Amniotic epithelial cell (primary cell): ENCODE data around the gene FRYL.

Experiments
- DNase-seq: peaks from one replicate; pipeline ENCODE4 v3.0.0-alpha.2; 2010; ENCODE audit warnings: low read depth

FRYL gene

DNA sequence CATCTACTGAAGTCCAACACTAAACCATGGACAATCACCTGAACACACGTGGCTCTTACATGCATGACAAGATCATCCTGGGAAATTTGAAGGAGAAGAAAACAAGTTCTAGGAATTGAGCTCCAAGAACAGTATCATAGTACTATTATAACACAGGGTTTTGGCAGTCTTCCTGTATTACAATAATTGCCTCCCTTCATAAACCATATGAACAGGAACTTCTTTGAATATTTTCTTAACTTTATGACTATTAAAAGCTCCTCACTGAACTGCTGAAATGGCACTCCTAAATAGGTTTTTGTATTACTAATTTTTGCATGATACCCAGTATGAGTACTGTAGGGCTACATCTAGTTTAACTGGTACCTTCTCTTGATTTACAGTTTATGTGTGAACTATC is 160.0 kb downstream of the FRYL start:
- DNase-seq = no peak

DNA sequence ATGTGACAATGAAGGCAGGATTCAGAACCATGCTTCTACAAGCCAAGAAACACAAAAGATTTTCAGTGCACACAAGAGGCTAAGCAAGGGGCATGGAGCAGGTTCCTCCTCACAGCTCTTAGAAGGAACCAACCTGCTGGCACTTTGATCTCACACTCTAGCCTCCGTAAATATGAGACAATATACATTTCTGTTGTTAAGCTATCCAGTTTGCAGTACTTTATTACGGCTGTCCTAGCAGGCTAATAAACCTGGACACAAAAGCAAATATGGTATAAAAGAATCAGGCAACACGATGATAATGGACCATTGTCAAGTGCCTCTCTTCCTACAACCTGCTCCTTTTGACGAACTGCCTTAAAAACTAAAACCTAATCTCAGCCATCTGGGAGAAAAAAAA is 175.6 kb downstream of the FRYL start:
- DNase-seq = no peak

DNA sequence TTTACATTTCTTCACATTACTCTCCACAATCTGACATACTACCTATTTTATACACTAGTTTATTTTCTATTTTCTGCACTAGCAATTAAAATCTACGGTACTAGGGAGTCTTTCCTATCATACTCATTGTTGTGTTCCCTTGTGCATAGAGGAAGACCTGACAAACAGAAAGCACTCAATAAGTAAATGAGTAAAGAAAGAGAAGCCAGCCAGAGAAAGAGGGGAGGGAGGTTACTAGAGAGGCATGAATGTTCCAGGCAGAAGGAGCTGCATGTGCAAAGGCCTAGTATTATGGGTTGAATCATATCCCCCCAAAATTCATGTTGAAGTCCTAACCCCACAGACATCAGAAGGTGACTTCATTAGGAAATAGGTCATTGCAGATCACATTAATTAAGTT is 176.0 kb downstream of the FRYL start:
- DNase-seq = no peak

DNA sequence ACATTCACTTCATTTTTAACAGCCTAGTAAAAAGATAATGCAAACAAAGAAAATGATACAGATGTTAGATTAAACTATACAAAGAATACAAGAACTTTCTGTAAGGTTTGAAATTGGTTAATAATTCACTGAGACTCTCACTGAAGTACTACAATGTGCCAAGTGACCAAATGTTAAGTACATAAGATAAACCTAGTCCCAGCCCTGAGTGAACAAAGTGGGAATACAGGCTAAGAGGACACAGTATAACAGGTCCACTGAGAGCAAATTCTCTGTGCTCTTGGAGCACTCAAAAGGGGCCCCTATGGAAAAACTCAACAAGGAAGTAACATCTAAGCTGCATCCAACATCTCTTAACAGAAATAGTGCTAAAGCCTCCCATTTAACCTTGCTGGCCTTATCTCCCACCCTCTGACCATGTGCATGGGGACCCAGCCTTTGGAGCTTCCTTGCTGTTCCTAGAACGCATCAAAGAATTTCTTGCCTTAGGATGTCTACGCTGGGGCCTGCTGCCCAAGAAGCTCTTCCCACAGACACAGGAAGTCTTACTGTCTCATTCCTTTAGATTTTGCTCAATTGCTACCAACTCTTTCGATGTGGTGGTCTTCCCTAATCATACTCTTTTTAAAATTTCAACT is 176.6 kb downstream of the FRYL start:
- DNase-seq = no peak

DNA sequence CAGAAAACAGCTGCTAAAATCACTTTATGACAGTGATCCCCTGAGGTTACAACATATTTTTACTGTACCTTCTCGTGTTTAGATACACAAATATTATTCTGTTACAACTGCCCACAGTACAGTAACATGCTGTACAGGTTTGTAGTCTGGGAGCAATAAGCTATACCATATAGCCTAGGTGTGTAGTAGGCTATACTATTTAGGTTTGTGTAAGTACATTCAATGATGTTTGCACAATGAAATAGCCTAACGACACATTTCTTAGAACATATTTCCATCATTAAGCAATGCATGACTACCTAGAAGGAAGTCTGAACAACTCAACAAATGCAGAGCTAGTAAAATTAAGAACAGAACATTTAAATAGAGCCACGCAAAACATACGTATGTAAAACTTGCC is 177.3 kb downstream of the FRYL start:
- DNase-seq = peak; percentile 48

DNA sequence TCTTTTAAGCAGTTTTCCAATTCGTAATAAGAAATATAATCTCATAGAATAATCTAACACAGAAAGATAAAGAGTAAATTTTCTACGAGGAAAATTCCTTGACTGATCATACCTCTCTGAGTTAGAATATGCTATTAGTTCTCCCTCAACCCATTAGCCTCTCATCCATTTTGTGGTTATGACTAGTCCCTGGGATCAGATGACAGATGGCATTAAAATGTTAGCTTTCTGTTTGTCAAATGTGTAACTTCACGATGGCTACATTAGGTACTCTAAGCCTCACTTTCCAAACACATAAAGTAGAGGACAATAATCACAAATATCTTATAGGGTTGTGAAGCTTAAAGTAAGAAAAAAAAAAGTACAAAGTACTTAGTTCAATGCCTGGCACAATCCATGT is 177.9 kb downstream of the FRYL start:
- peak; percentile 70 for DNase-seq

DNA sequence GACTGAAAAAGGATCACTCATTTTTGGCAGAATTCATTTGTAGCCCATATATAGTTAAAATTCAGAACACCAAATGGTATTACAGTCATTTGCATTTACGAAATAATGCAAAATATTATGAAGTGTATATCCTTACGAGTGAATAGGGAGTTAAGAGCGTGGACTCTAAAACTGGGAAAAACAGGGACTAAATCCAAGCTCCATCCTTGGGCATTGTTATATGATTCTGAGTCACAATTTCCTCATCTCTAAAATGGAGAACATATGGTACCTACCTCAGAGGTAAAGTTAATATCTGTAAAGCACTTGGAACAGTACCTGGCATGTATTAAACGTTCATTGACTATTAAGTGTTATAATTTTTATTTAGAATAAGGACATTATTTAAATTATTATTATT is 183.7 kb downstream of the FRYL start:
- DNase-seq = no peak

DNA sequence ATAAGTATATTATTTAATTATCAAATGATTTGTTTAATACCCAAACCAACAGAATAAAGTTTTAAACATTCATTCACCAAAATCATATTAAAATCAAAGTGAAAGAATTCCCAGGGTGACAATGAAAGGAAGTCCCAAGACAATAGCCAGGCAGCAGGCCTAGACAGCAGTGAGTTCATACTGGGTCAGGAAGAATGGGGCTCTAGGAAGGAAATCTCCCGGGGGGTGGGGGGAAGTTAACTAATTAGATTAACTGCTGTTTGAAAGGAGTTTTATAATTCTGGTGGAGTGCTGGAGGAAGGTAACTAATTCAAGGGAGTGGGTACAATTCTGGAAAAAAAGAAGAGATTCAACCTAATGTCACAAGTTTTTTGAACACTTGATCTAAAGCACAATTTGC is 185.9 kb downstream of the FRYL start:
- no peak for DNase-seq

DNA sequence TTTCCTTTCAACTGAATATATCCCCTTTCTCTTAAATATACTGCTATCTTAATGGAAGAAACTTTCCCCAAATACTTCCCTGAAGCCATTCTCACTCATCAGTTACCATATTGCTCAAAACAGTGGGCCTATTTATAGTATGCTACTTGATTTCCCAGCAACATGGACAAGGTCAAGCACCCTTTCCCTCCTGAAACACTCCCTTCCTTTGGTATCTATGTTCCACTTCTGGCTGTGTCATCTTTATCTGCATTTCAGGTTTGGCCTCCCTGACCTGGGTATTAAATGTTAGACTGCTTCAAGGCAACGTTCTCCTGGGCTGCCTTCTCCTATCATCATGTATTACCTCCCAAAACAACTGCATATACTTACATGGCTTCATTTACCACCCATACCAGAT is 188.7 kb downstream of the FRYL start:
- DNase-seq = peak; percentile 2

DNA sequence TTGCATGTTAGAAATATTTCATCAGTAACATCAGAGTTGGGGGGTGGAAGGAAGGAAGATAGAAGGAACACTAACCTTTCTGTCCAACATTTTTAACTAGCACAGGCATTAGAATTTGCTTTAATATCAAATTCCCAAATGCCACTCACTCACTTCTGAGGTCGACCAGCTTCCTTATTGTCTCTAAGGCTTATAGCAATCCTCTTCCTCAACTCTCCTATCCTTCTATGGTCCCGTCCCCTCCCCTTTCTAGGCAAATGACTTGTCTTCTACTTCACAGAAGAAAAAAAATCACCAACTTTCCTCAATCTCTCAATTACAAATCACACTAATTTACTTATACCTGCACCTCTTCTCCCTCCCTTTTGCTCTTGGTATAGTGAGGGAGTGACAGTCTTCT is 189.2 kb downstream of the FRYL start:
- no peak for DNase-seq

DNA sequence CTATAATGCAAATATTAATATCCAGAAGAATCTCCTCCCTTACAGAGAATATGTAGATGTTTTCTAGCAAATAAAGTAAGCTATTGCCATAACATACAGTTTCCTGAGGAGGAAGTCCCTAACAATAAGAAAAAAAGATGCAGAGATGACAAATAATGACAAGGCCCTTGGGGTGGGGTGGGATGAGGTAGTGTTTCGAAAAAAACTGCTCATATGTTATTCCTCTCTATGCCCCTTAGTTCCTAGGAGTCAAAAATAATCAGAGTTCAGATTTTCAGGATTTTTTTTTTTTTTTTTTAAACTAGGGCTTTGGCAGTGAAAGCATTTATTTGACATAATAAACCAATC is 191.0 kb downstream of the FRYL start:
- DNase-seq = no peak

DNA sequence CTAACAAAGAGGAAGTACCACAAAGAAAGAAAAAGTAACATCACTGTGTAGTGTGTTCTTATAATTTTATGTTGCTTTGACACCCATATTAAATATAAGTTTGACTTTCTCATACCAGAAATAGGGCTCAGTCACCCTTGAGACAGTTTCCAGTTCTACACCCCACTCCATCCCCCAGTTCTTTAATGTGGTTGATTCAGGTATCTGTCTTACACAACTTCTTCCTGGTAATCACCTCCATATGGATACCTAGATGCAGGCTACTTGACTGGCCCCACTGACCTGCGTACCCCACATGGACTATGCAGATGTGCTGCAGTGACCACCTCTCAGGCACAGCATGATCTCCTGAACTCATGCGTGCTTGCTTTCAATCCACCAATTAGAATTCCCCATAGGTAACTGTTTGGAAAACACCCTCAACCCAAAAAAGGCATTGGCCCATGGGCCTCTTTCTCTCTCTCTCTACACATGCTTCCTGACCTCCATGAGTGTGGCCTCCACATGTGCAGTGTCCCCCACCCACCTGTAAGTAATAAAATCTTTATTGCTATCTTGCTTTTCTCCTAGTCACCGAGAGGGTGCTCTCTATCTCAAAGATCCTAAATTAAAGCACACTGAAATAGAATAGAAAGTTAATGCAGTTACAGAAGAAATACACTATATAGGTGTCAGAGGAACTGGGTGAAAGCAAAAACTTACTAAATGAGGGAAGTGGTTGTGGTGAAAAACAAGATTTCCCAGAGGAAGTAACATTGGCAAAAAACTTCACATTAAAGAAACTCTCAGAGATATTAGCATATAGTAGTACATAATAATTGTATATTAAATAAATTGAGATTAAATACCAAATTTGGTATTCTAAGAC is 191.6 kb downstream of the FRYL start:
- peak; percentile 1 for DNase-seq

DNA sequence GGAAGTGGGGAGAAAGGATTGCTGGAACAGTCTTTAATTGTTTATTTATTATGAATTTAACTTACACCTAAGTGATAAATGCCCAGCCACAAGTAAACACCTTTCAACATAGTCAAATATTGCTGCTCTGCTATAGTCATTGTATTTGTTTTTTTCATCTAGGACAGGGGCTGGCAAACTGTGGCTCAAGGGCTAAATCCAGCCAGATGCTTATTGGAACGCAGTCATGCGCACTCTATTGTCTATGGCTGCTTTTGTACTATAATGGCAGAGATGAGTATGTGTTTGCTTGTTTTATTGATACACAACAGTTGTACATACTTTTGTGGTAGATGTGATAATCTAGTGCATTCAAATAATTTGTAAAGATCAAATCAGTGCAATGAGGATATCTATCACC is 194.7 kb downstream of the FRYL start:
- DNase-seq = no peak

DNA sequence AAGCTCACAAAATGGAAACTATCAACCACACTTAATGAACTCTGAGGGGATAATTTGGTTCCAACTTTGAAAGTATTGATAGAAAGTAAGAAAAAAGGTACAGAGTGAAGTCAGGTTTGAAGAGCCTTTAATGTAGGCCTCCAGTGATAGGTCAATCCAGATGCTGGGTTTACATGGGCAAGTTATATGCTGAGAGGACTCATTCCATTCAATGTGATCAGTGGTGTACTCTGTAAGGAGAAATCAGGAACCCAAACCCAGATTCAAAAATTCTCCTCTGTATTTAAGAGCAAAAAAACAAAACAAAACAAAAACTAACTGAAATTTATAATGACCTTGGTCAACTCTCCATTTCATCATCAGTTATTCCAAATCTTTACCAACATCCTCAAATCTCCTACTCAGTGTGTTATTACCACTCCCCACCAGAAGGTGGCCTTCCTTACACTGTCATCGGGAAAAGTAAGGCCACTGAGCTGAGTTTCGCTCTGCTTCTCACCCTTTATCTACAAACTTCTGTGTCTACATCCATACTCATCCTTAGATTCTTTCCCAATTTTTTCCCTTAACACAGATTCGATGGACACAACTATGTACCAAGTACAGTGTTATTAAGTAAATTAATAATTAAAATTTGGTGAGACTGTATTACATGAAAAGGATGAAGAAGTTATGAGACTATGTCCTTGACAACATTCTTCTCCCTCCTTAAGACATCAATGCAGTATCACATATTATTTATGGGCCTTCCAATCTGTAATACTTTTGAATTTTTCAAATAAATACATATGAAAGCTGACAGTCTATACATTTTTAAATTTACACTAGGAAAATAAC is 201.7 kb downstream of the FRYL start:
- peak; percentile 78 for DNase-seq

DNA sequence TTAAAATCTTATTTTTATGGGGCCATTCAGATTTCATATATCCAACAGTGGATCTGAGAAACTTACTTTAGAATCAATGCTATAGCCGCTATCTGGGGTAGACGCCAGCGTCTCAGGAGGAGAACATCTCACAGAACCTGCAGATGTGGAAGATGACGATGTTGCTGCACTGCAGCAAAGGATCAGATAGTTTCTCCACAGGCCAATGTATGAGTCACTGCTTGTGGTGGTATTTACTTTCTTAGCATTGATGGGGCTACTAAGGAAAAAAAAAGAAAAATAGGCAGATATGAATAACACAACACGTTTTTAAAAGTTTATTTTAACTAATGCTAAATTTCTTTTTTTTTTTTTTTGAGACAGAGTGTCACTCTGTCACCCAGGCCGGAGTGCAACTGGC is 204.1 kb downstream of the FRYL start:
- peak; percentile 59 for DNase-seq

DNA sequence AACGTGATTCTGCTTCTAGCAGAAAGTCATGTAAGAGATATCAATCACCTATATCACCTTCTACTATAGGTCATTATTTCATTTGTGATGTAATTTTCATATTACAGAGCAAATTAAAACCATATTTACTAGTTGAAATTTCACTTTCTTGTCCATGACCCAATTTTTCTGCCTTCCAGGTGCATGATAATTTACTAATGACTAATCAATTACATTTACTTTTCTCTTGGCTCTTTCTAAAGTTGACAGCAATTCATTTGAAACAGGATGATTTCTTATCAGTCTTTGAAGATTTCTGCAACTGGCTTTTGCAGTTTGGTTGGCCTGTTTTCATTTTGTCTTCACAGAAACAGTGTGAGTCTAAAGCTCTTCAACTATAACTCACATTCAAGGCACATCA is 208.6 kb downstream of the FRYL start:
- DNase-seq = no peak

DNA sequence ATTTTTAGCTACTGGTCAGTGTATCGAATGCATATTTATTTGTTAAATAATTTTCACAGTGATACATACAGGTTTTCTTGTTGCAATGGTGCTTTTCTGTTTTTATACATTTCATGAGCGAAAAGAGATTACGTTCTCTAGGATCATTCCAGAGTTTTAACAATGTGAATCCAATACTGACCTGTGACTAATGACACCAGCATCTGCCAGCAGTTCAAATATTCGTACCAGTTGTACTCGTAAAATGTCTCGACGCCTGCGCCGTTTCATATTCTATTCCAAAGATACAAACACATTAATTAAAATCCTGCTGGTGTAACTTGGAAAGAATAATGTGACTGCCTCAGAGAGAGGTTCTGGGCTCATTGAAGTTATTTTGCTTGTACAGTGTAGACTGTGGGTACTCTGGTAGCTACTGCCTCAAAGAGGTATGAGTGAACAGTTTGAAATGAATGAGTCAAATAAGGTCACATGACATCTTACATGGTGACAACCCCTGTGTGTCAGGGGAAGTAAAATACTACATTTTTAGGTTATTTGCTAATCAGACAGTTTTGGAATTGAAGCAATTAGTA is 209.3 kb downstream of the FRYL start:
- DNase-seq = peak; percentile 43

DNA sequence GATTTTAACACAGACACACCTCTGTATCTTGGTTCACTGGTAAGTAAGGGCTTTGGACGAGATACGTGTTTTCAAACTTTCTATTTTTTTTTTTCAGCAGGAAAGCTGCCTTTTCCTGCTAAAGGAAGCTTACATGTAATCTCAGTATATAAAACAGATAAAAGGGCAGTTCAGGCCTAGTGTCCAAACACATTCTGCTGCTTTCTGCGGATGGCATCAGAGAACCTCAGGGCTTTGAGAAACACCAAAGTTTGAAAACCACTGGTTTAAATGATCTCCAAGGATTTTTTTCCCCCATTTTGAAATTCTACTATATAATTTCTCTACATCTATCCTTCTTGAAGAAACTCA is 214.1 kb downstream of the FRYL start:
- no peak for DNase-seq

DNA sequence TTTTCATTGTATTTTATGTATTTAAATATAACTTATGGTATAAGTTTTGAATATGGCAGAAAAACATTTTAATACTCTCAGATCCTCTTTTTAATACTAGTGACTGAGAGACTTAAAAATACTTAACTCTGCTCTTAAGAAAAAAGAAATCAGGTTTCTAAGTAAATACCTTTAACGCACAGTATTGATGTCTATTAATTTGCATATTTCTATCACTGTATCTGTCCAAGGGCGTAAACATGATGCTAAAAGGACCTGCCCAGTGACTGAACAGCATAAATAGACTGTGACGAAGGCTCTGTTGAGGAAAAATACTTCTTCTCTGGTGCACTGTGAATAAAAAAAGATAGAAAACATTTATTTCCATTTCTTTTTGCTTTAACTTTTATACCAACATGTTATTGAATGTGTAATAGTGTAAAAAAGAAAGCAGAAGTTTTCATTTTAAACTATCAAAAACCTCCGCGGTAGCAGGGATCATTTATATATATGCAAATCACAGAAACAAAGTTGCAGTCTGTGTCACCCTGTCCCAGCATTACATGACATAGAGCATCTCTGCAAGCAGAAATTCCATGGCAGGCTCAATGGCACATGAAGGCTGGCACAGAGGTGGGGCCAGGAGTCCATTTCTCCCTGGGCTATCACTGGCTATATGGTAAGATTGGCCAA is 214.6 kb downstream of the FRYL start:
- DNase-seq = no peak

DNA sequence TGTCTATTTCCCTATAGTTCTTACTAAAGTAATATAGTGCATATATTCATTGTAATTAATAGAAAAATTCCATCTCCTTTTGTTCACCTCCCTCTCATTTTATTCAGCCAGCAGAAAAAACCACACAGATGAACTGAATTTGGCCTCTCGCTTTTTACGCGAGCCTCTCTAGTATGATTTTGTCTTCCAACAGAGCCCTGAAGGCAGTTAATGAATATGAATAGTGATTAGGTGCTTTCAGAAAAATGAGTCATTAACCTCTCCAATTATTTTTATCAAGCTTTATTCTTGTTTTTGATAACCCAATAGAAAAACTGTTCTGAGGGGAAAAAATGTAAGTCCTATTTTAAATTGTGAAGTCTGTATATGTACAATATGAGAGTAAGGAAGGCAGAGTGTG is 215.9 kb downstream of the FRYL start:
- no peak for DNase-seq

DNA sequence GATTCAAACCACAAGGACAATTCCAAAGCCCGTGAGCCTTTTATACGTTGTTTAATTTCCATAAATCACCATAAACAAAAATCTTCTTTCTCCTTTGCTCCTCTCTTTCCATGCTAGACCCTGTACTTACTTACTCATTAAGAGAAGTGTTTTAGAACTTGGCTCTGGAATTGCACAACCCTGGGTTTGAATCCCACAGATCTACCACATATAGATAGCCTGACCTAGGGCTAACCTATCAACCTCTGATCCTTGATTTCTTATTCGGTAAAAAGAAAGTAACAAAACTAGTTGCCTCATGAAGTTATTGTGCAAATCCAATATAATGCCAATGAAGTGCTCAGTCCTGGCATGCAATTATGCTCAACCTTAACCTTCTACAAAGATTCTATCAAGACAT is 221.3 kb downstream of the FRYL start:
- no peak for DNase-seq

DNA sequence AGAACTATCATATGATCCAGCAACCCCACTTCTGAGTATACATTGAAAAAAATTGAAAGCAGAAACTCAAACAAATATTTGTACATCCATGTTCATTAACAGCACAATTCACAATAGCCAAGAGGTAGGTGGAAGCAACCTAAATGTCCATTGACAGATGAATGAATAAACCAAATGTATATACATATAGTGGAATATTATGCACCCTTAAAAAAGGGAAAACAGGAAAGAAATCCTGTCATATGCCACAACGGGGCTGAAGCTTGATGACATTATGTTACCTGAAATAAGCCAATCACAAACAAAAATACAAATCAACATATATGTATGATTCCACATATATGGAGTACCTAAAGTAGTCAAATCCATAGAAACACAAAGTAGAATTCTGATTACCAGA is 222.1 kb downstream of the FRYL start:
- DNase-seq = no peak
